Calu3 (cell line): ENCODE data around the gene CPEB2. TPM values are rescaled to one million over a fixed set of nuclear protein-coding genes. Genes with fewer than 3 reads are reported as not detected.

ENCODE experiments used
- BruUV-seq: library from RNA; stranded (reverse); fragments of 400-500 nt; replicated peaks from 2 replicates; lab custom pipeline; 2021; lab: Mats Ljungman, UMichigan
- CTCF ChIA-PET: fragments of 300-600 bp; sonication (Branson Sonifier 250); formaldehyde crosslinking; loops from one replicate; lab custom pipeline; 2022; ENCODE audit warnings: antibody characterized with exemption; lab: Charles Lee
- DNase-seq: peaks from one replicate; pipeline ENCODE4 v3.0.0; 2022
- H3K27ac Mint-ChIP-seq: one replicate; pipeline ENCODE4 v1.8.0; 2022; ENCODE audit warnings: mixed read lengths; ENCODE audit not compliant: unreplicated experiment
- H3K27me3 Mint-ChIP-seq: one replicate; pipeline ENCODE4 v1.8.0; 2022; ENCODE audit warnings: mixed read lengths; ENCODE audit not compliant: unreplicated experiment
- H3K36me3 Mint-ChIP-seq: one replicate; pipeline ENCODE4 v1.8.0; 2022; ENCODE audit warnings: mild to moderate bottlenecking, moderate library complexity, mixed read lengths; ENCODE audit not compliant: insufficient read depth, unreplicated experiment
- H3K4me1 Mint-ChIP-seq: one replicate; pipeline ENCODE4 v1.8.0; 2022; ENCODE audit warnings: mild to moderate bottlenecking, low read depth, mixed read lengths; ENCODE audit not compliant: unreplicated experiment
- H3K4me3 Mint-ChIP-seq: one replicate; pipeline ENCODE4 v1.8.0; 2022; ENCODE audit warnings: mild to moderate bottlenecking, low read depth, moderate library complexity, mixed read lengths; ENCODE audit not compliant: unreplicated experiment
- H3K9me3 Mint-ChIP-seq: one replicate; pipeline ENCODE4 v1.8.0; 2022; ENCODE audit warnings: low read depth, mixed read lengths; ENCODE audit not compliant: unreplicated experiment
- CTCF ChIP-seq: fragments of 200-600 bp; IDR thresholded peaks from one replicate; pipeline ENCODE4 v1.8.0; 2022; ENCODE audit warnings: antibody characterized with exemption; ENCODE audit not compliant: unreplicated experiment
- intact Hi-C: fragments of 100-400 bp; cut with micrococcal nuclease; formaldehyde crosslinking; loops from one replicate; pipeline ENCODE4 v1.10.0; 2022; ENCODE audit not compliant: unreplicated experiment
- total RNA-seq: library from RNA; stranded (reverse); gene quantifications from 2 replicates; pipeline ENCODE4 v1.2.3, GENCODE V29; 2022

Gene CPEB2
- total RNA-seq, 1 experiment from 2014 or later = 7.3 TPM

DNA sequence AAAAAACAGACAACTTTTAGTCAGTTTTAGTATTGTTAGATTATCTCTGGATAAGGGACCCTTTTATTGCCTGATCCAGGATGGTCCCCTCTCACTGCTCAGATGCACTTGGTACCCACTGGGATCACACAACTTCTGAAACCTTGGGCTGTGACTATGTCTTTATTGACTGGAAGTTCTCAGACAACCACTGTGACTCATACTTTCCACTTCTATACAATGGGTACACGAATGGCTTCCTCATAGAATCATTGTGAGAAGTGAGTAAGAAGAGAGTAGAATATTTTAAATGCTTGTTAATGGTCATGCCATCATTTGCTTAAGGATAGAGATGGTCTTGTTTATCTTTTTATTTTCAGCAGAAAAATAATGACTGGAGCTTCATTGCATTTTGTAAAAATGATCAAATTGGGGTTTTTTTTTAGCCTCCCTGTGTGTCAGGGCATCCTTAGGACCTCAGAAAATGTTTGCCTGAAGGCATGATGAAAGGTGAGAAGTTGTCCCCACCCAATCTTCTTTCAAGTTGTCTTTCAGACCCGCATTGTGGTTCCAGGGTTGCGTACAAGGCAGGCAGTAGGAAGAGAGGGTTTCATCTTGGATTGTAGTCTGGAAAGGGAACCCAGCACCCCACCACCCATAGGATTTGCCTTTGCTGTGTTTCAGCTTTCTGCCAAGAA, 115.1 kb downstream of the CPEB2 start:
- no peaks in the 10 kb centered on the region for H3K4me1 Mint-ChIP-seq
- no TSS peak for BruUV-seq
- H3K36me3 Mint-ChIP-seq = no peaks in the 10 kb centered on the region
- CTCF ChIA-PET = no interaction called here
- no peak for DNase-seq
- peaks cover 8% of the 10 kb centered on the region for H3K27me3 Mint-ChIP-seq
- H3K9me3 Mint-ChIP-seq = peaks cover 3% of the 10 kb centered on the region
- H3K27ac Mint-ChIP-seq = no peak overlapping the region
- intact Hi-C loops = no loop called here
- H3K4me3 Mint-ChIP-seq = no peak overlapping the region
- TF ChIP-seq CTCF = no peak

- no TSS peak for BruUV-seq
- no peaks in the 10 kb centered on the region for H3K36me3 Mint-ChIP-seq
- DNase-seq = no peak
- no peak for TF ChIP-seq CTCF
- H3K4me3 Mint-ChIP-seq = no peak overlapping the region
- peaks cover 3% of the 10 kb centered on the region for H3K9me3 Mint-ChIP-seq
- no peaks in the 10 kb centered on the region for H3K4me1 Mint-ChIP-seq
- H3K27ac Mint-ChIP-seq = no peak overlapping the region
- peaks cover 8% of the 10 kb centered on the region for H3K27me3 Mint-ChIP-seq
- CTCF ChIA-PET = no interaction called here
- intact Hi-C loops = no loop called here
Measured at GRCh38 chr4:15118292-15118691, 116.0 kb downstream of the CPEB2 start.
